Endothelial cell of umbilical vein (primary cell): ENCODE data around the gene SLC27A2. TPM values are rescaled to one million over a fixed set of nuclear protein-coding genes. Genes with fewer than 3 reads are reported as not detected.

ENCODE experiments used
- BruUV-seq: library from RNA; stranded (reverse); fragments of 400-500 nt; replicated peaks from 2 replicates; lab custom pipeline; 2021; lab: Mats Ljungman, UMichigan
- CTCF ChIA-PET: fragments of 300-600, 350-600 bp; sonication (Branson Sonifier 250); formaldehyde crosslinking; loops from one replicate; lab custom pipeline; 2021; ENCODE audit warnings: antibody characterized with exemption, inconsistent platforms; lab: Charles Lee
- POLR2A ChIA-PET: fragments of 300-600, 350-600 bp; sonication (Branson Sonifier 250); formaldehyde crosslinking; loops from one replicate; lab custom pipeline; 2021; ENCODE audit warnings: antibody characterized with exemption, inconsistent platforms; lab: Charles Lee
- DNase-seq: peaks from one replicate; pipeline ENCODE4 v3.0.0-alpha.2; 2011; ENCODE audit warnings: low read depth, low spot score
- FAIRE-seq: peaks from 2 replicates; lab custom pipeline; 2011; peaks lifted over from hg19 to GRCh38; lab: Jason Lieb, UNC
- H2AFZ ChIP-seq: 2 replicates; pipeline ENCODE4 v1.6.0; 2012; ENCODE audit warnings: low read depth, low read length, control low read depth, inconsistent platforms
- H3K27ac ChIP-seq: 2 replicates; pipeline ENCODE4 v1.5.1; 2011; ENCODE audit warnings: low read depth, mild to moderate bottlenecking, control low read depth, low read length, moderate library complexity; ENCODE audit not compliant: insufficient read depth
- H3K27me3 ChIP-seq, 2 experiments: 2 replicates each; pipeline versions ENCODE4 v1.6.0 to v1.6.1; 2011; ENCODE audit warnings: low read length in 2 of 2, mixed read lengths in 1 of 2; ENCODE audit not compliant: control insufficient read depth in 2 of 2, insufficient read depth in 2 of 2
- H3K36me3 ChIP-seq, 2 experiments: 2 replicates in 1 of 2; 3 replicates in 1 of 2; pipeline ENCODE4 v1.5.1; 2011; ENCODE audit warnings: low read length in 2 of 2, mild to moderate bottlenecking in 1 of 2, moderate library complexity in 1 of 2; ENCODE audit not compliant: control insufficient read depth in 2 of 2, insufficient read depth in 2 of 2; ENCODE audit errors: extremely low read depth in 1 of 2
- H3K4me1 ChIP-seq: 3 replicates; pipeline ENCODE4 v1.5.1; 2011; ENCODE audit warnings: mild to moderate bottlenecking, low read length; ENCODE audit not compliant: control insufficient read depth, insufficient read depth; ENCODE audit errors: extremely low read depth
- H3K4me2 ChIP-seq: 2 replicates; pipeline ENCODE4 v1.6.1; 2011; ENCODE audit warnings: low read length, control low read depth, mixed read lengths; ENCODE audit not compliant: insufficient read depth
- H3K4me3 ChIP-seq, 3 experiments: fragments of 200-600 bp in 1 of 3; sonication (generic), shearing (Covaris generic) in 1 of 3; replicated peaks in 1 of 3; 2 replicates each; pipeline ENCODE4 v1.5.1; 2011 to 2016; ENCODE audit warnings: control low read depth in 3 of 3, low read length in 3 of 3, mild to moderate bottlenecking in 2 of 3, inconsistent platforms in 1 of 3, low read depth in 1 of 3, moderate library complexity in 1 of 3; ENCODE audit not compliant: insufficient read depth in 1 of 3
- H3K79me2 ChIP-seq: 2 replicates; pipeline ENCODE4 v1.6.0; 2012; ENCODE audit warnings: low read length, inconsistent platforms; ENCODE audit not compliant: control insufficient read depth, insufficient read depth
- H3K9ac ChIP-seq: replicated peaks from 2 replicates; pipeline ENCODE3; 2011; ENCODE audit warnings: low read length, control low read depth; ENCODE audit not compliant: insufficient read depth; ENCODE audit errors: extremely low read depth
- H3K9me1 ChIP-seq: replicated peaks from 3 replicates; pipeline ENCODE4 v1.6.0; 2011; ENCODE audit warnings: mild to moderate bottlenecking, low read length; ENCODE audit not compliant: control insufficient read depth, insufficient read depth; ENCODE audit errors: extremely low read depth
- H3K9me3 ChIP-seq: replicated peaks from 2 replicates; pipeline ENCODE4 v1.5.1; 2012; ENCODE audit warnings: low read length, inconsistent platforms; ENCODE audit not compliant: control insufficient read depth, insufficient read depth
- H4K20me1 ChIP-seq: replicated peaks from 2 replicates; pipeline ENCODE3; 2011; ENCODE audit warnings: mild to moderate bottlenecking, low read length; ENCODE audit not compliant: control insufficient read depth, insufficient read depth; ENCODE audit errors: extremely low read depth
- CTCF ChIP-seq, 2 donors: IDR thresholded peaks; 1 replicate in 1 of 2; 2 replicates in 1 of 2; pipeline ENCODE4 v1.5.1; 2011; ENCODE audit warnings: low read length in 2 of 2, mild to moderate bottlenecking in 2 of 2, moderate library complexity in 2 of 2, control low read depth in 1 of 2, inconsistent platforms in 1 of 2, low read depth in 1 of 2; ENCODE audit not compliant: insufficient read depth in 1 of 2; ENCODE audit errors: extremely low read depth in 1 of 2
- EZH2 ChIP-seq: IDR thresholded peaks from 2 replicates; pipeline ENCODE4 v1.6.1; 2012; ENCODE audit warnings: borderline replicate concordance, low read depth, mild to moderate bottlenecking, moderate library complexity, low read length, inconsistent platforms; ENCODE audit not compliant: severe bottlenecking
- FOS ChIP-seq: IDR thresholded peaks from 2 replicates; pipeline ENCODE4 v1.6.1; 2011; ENCODE audit warnings: mild to moderate bottlenecking, low read length, moderate library complexity, borderline replicate concordance; ENCODE audit not compliant: insufficient read depth
- GATA2 ChIP-seq: IDR thresholded peaks from 2 replicates; pipeline ENCODE4 v1.7.0; 2011; ENCODE audit warnings: low read depth, mild to moderate bottlenecking, moderate library complexity, mixed read lengths, low read length; ENCODE audit not compliant: insufficient read length, insufficient read depth
- JUN ChIP-seq: IDR thresholded peaks from 2 replicates; pipeline ENCODE4 v1.6.1; 2011; ENCODE audit warnings: borderline replicate concordance, low read depth; ENCODE audit not compliant: insufficient read length, insufficient read depth
- MYC ChIP-seq: IDR thresholded peaks from one replicate; pipeline ENCODE4 v1.6.1; 2011; ENCODE audit warnings: mild to moderate bottlenecking, low read depth, low read length
- POLR2A ChIP-seq: IDR thresholded peaks from 2 replicates; pipeline ENCODE4 v1.6.1; 2012; ENCODE audit warnings: low read depth, mild to moderate bottlenecking, control low read depth, low read length
- POLR2AphosphoS5 ChIP-seq: IDR thresholded peaks from 2 replicates; pipeline ENCODE4 v1.6.1; 2012; ENCODE audit warnings: low read depth, mild to moderate bottlenecking, control low read depth, low read length, moderate library complexity; ENCODE audit not compliant: insufficient read depth
- dilution Hi-C: fragments of 300-500 bp; cut with MboI; formaldehyde crosslinking; loops from one replicate; pipeline ENCODE4 v1.15.0; 2019; ENCODE audit warnings: low sequenced_read_pairs; ENCODE audit not compliant: extremely low pct_ligation_motif_present
- intact Hi-C: fragments of 100-400 bp; cut with micrococcal nuclease; formaldehyde crosslinking; loops from one replicate; pipeline ENCODE4 v1.10.0; 2022
- polyA plus RNA-seq, 4 experiments: library from polyadenylated mRNA; depleted of rRNA in 3 of 4; stranded (reverse) in 3 of 4; unstranded in 1 of 4; fragments of >200 nt; gene quantifications; 2 replicates each; pipeline versions ENCODE4 v1.2.1 to v1.2.3, GENCODE V29; 2011 to 2012; ENCODE audit warnings: missing spikeins in 1 of 4
- total RNA-seq: library from RNA; stranded (reverse); gene quantifications from 2 replicates; pipeline ENCODE4 v1.2.3, GENCODE V29; 2021
- TF ChIP-seq, protein P1 (sequence below): IDR thresholded peaks from 2 replicates; pipeline ENCODE4 v1.6.1; 2011; ENCODE audit not compliant: insufficient read depth, insufficient read length

The SLC27A2 gene
- total and polyA plus RNA-seq, 2 donors (not counting 3 experiments of a cell fraction or from before 2014, with no cell fraction given): not detected

DNA sequence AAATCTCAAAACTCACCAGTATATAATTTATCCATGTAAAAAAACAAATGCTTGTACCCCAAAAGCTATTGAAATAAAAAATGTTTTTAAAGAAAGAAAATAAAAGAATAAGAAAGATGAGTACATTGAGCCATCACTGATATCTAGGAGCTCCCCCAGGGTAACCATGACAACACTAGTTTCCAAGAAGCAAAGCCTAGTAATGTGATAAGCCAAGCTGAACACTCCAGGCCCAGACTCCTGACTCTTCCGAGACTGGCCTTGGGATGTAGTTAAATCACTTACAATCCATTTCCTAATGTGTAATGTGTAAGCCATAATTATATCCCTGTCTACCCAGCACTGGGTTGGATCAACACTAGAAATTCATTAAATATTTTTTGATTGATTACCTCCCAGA is 41.9 kb upstream of the SLC27A2 start:
- H4K20me1 ChIP-seq: no peaks in the 10 kb centered on the region
- DNase-seq (no peak), FAIRE-seq (no peak)
- ChIA-PET POLR2A (no interaction called here), CTCF (interaction anchor here (0.6 to 0.8 kb wide), 2 partner anchors 11 to 25 kb away, joined by 3 read pairs; no protein-coding TSS in a partner anchor)
- no peaks in the 10 kb centered on the region for H3K9me1 ChIP-seq
- BruUV-seq: no TSS peak
- dilution Hi-C loops: no loop called here
- H3K9ac ChIP-seq: no peak overlapping the region
- peaks cover 3% of the 10 kb centered on the region for H3K4me1 ChIP-seq
- TF ChIP-seq GATA2 (no peak), EZH2 (no peak), POLR2AphosphoS5 (no peak), MYC (no peak), CTCF (IDR thresholded peaks at IDR 0.05; ENCODE audit: extremely low read depth in 1 of 2, insufficient read depth in 1 of 2, low read depth in 1 of 2, low read length in 2 of 2) (no peak), POLR2A (no peak), FOS (no peak), JUN (no peak)
- TF ChIP-seq, protein P1, sequence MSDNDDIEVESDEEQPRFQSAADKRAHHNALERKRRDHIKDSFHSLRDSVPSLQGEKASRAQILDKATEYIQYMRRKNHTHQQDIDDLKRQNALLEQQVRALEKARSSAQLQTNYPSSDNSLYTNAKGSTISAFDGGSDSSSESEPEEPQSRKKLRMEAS: no peak
- no peaks in the 10 kb centered on the region for H3K79me2 ChIP-seq
- no peaks in the 10 kb centered on the region for H3K27me3 ChIP-seq
- no peak overlapping the region for H2AFZ ChIP-seq
- no peak overlapping the region for H3K4me3 ChIP-seq
- no peaks in the 10 kb centered on the region for H3K36me3 ChIP-seq
- no peaks in the 10 kb centered on the region for H3K9me3 ChIP-seq
- intact Hi-C loops: loop anchor here (10.0 kb wide), 1 partner anchor 985 kb away; the partner anchor contains the start of gene COPS2
- no peak overlapping the region for H3K27ac ChIP-seq
- H3K4me2 ChIP-seq: no peak overlapping the region
